NCI-H524 treated with DMSO at 0.1 percent for 48 hours (cell line): ENCODE results near the gene MAGEB4.

Experiments
- DNase-seq: peaks from one replicate; lab custom pipeline; 2025; lab: John Stamatoyannopoulos, UW

The MAGEB4 gene

GRCh38 chrX:30283456-30284200 lies 41.8 kb downstream of the MAGEB4 start:
- no peak for DNase-seq
